HG02759 (cell line): ENCODE data around the gene SLC30A7.
"Not testable (repeated sequence)": the region's sequence is repeated elsewhere in the genome, so short reads cannot be mapped to it uniquely, and the experiment has no call there.

Source experiments
- ATAC-seq: cut with Tn5 transposase; IDR thresholded peaks from one replicate; pipeline ENCODE4 v1.9.1; 2021; ENCODE audit warnings: mild to moderate bottlenecking, moderate library complexity; ENCODE audit not compliant: unreplicated experiment

Gene SLC30A7

GRCh38 chr1:100895540-100896480 lies at the start of gene SLC30A7:
Gene SLC30A7 (plus strand): TSS chr1:100896090. CDS start chr1:100896263, 173 bp downstream.
- ATAC-seq, result peak; percentile 79

- ATAC-seq, result no peak
Measured at GRCh38 chr1:100847361-100848082, 48.4 kb upstream of the SLC30A7 start.

GRCh38 chr1:100851726-100852125 lies 44.2 kb upstream of the SLC30A7 start:
- ATAC-seq, result no peak

GRCh38 chr1:100852976-100853375 lies 42.9 kb upstream of the SLC30A7 start:
- ATAC-seq, result no peak

- ATAC-seq, result not testable (repeated sequence)
Measured at GRCh38 chr1:100855116-100855515, 40.8 kb upstream of the SLC30A7 start.

- no peak for ATAC-seq
Measured at GRCh38 chr1:100860397-100860991, 35.4 kb upstream of the SLC30A7 start.

GRCh38 chr1:100861379-100861778 lies 34.5 kb upstream of the SLC30A7 start:
- ATAC-seq, result no peak

- ATAC-seq, result no peak
Measured at GRCh38 chr1:100862591-100862990, 33.3 kb upstream of the SLC30A7 start.

- peak; percentile 47 for ATAC-seq
Measured at GRCh38 chr1:100866041-100866900, 29.6 kb upstream of the SLC30A7 start.

GRCh38 chr1:100866901-100867206 lies 29.0 kb upstream of the SLC30A7 start:
- no peak for ATAC-seq

GRCh38 chr1:100868364-100868995 lies 27.4 kb upstream of the SLC30A7 start:
- ATAC-seq, result no peak

- ATAC-seq, result no peak
Measured at GRCh38 chr1:100869996-100870395, 25.9 kb upstream of the SLC30A7 start.

- ATAC-seq, result no peak
Measured at GRCh38 chr1:100874433-100874832, 21.5 kb upstream of the SLC30A7 start.

- ATAC-seq, result no peak
Measured at GRCh38 chr1:100875228-100875627, 20.7 kb upstream of the SLC30A7 start.

- ATAC-seq, result no peak
Measured at GRCh38 chr1:100876291-100876690, 19.6 kb upstream of the SLC30A7 start.

- no peak for ATAC-seq
Measured at GRCh38 chr1:100879422-100879821, 16.5 kb upstream of the SLC30A7 start.

- ATAC-seq, result no peak
Measured at GRCh38 chr1:100881687-100882086, 14.2 kb upstream of the SLC30A7 start.

- no peak for ATAC-seq
Measured at GRCh38 chr1:100882698-100883097, 13.2 kb upstream of the SLC30A7 start.

- no peak for ATAC-seq
Measured at GRCh38 chr1:100883963-100884362, 11.9 kb upstream of the SLC30A7 start.

- not testable (repeated sequence) for ATAC-seq
Measured at GRCh38 chr1:100889007-100889406, 6.9 kb upstream of the SLC30A7 start.
